PC-9 (cell line): ENCODE data around the gene PTX4. TPM values are rescaled to one million over a fixed set of nuclear protein-coding genes. Genes with fewer than 3 reads are reported as not detected.
"Not testable (repeated sequence)": the region's sequence is repeated elsewhere in the genome, so short reads cannot be mapped to it uniquely, and the experiment has no call there.

Source experiments
- BruUV-seq: library from RNA; stranded (reverse); fragments of 400-500 nt; replicated peaks from 2 replicates; lab custom pipeline; 2021; lab: Mats Ljungman, UMichigan
- CTCF ChIA-PET: fragments of 300-600 bp; sonication (Branson Sonifier 250); formaldehyde crosslinking; loops from one replicate; lab custom pipeline; 2022; ENCODE audit warnings: antibody characterized with exemption; lab: Charles Lee
- POLR2A ChIA-PET: fragments of 300-600 bp; sonication (Branson Sonifier 250); formaldehyde crosslinking; loops from one replicate; lab custom pipeline; 2022; ENCODE audit warnings: antibody characterized with exemption; ENCODE audit not compliant: unreplicated experiment; lab: Charles Lee
- DNase-seq, 2 experiments: peaks; one replicate each; pipeline versions ENCODE4 v3.0.0 to v3.0.0-alpha.2; 2015 to 2022; ENCODE audit warnings: mixed read lengths in 1 of 2
- H2AFZ ChIP-seq: fragments of 200-600 bp; sonication (generic); 2 replicates; pipeline ENCODE4 v1.8.1; 2017; ENCODE audit warnings: antibody characterized with exemption
- H3F3A ChIP-seq: fragments of 200-600 bp; sonication (generic); 2 replicates; pipeline ENCODE4 v1.8.1; 2017; ENCODE audit warnings: antibody characterized with exemption, mild to moderate bottlenecking, low read depth; ENCODE audit not compliant: insufficient read depth
- H3K27ac ChIP-seq: fragments of 200-600 bp; sonication (generic); 2 replicates; pipeline ENCODE4 v1.6.1; 2016; ENCODE audit warnings: mixed run types
- H3K27me3 ChIP-seq: fragments of 200-600 bp; sonication (generic); 2 replicates; pipeline ENCODE4 v1.6.1; 2016; ENCODE audit warnings: low read depth, mixed run types; ENCODE audit not compliant: insufficient read depth
- H3K36me3 ChIP-seq: fragments of 200-600 bp; sonication (generic); 2 replicates; pipeline ENCODE4 v1.6.1; 2016; ENCODE audit warnings: low read depth, mixed run types
- H3K4me1 ChIP-seq: fragments of 200-600 bp; sonication (generic); replicated peaks from 2 replicates; pipeline ENCODE4 v1.6.1; 2016; ENCODE audit warnings: mixed run types; ENCODE audit not compliant: insufficient read depth
- H3K4me2 ChIP-seq: fragments of 200-600 bp; sonication (generic); 2 replicates; pipeline ENCODE4 v1.6.1; 2017; ENCODE audit warnings: mixed run types
- H3K4me3 ChIP-seq: fragments of 200-600 bp; sonication (generic); 2 replicates; pipeline ENCODE4 v1.6.1; 2016; ENCODE audit warnings: mixed run types
- H3K79me2 ChIP-seq: fragments of 200-600 bp; sonication (generic); 2 replicates; pipeline ENCODE4 v1.6.1; 2017; ENCODE audit warnings: low read depth, mixed run types
- H3K9me2 ChIP-seq: fragments of 200-600 bp; sonication (generic); 2 replicates; pipeline ENCODE4 v1.8.1; 2017; ENCODE audit warnings: mild to moderate bottlenecking; ENCODE audit not compliant: insufficient read depth
- H3K9me3 ChIP-seq: fragments of 200-600 bp; sonication (generic); 2 replicates; pipeline ENCODE4 v1.8.1; 2016; ENCODE audit warnings: low read depth; ENCODE audit not compliant: insufficient read depth
- H4K20me1 ChIP-seq: fragments of 200-600 bp; sonication (generic); 2 replicates; pipeline ENCODE4 v1.8.1; 2017; ENCODE audit not compliant: insufficient read depth
- CTCF ChIP-seq: fragments of 200-600 bp; sonication (generic); conservative IDR thresholded peaks from 2 replicates; pipeline ENCODE4 v1.6.1; 2017; ENCODE audit warnings: mixed run types, antibody characterized with exemption, mild to moderate bottlenecking, moderate library complexity
- EZH2 ChIP-seq: fragments of 200-600 bp; sonication (generic); IDR thresholded peaks from 2 replicates; pipeline ENCODE4 v1.8.0; 2017; ENCODE audit warnings: antibody characterized with exemption, low read depth
- intact Hi-C: fragments of 100-400 bp; cut with micrococcal nuclease; formaldehyde crosslinking; loops from one replicate; pipeline ENCODE4 v1.10.0; 2022; ENCODE audit not compliant: unreplicated experiment
- total RNA-seq: library from RNA; stranded (reverse); gene quantifications from 2 replicates; pipeline ENCODE4 v1.2.3, GENCODE V29; 2021

Gene PTX4
- total RNA-seq, 1 experiment from 2014 or later = 0.39 TPM

DNA sequence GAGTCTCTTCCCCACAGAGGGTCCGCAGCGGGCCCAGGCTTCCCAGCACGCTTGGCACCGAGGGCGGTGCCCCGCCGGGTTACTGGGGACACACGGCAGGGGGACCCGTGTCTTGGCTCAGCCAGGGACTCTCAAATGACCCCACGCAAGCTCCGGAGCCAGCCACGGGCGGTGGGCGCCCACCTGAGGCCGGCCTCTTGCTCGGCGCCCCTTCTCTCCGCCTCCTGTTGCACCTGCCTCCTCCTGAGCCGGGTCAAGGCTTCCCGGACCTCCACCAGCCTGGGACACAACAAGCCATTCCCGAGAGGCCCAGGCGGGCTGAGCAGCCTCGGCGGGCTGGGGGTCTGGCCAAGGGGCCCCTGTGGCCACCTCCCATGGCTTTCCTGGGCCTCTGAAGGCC, 46.0 kb downstream of the PTX4 start:
- Histone ChIP-seq H3K27me3 (no peaks in the 10 kb centered on the region), H2AFZ (no peak overlapping the region), H3K9me3 (no peaks in the 10 kb centered on the region), H3K79me2 (no peaks in the 10 kb centered on the region), H3F3A (no peaks in the 10 kb centered on the region), H4K20me1 (no peaks in the 10 kb centered on the region), H3K4me1 (no peaks in the 10 kb centered on the region), H3K36me3 (no peaks in the 10 kb centered on the region), H3K4me2 (no peak overlapping the region), H3K4me3 (no peak overlapping the region), H3K27ac (no peak overlapping the region), H3K9me2 (no peaks in the 10 kb centered on the region)
- TF ChIP-seq CTCF (no peak), EZH2 (no peak)
- ChIA-PET CTCF (no interaction called here), POLR2A (no interaction called here)
- BruUV-seq = no TSS peak
- intact Hi-C loops = no loop called here
- DNase-seq = no peak

DNA sequence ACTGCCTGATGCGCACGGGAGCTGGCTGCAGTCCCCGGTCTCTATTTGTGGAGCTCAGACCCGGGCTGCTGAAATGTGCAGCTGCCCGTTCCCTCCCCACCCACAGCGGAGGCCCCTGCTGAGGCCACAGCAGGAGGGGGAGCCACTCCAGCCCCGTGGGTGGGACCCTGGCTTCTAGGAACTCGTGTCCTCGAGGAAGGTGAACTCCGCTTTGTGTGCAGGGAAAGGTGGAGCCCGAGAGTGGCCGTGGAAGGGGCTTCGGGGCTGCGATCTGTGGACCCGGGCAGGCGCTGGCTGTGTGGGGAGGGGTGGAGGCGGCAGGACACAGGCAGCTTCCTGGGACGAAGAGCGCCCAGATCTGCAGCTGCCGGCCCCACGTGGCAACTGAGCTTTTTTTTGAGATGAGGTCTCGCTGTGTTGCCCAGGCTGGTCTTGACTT, 47.3 kb downstream of the PTX4 start:
- intact Hi-C loops = no loop called here
- ChIA-PET POLR2A (no interaction called here), CTCF (interaction anchor here (0.5 kb wide), 1 partner anchor 382 kb away, joined by 6 read pairs; no protein-coding TSS in a partner anchor)
- no peak overlapping the region for H3K4me3 ChIP-seq
- DNase-seq = no peak
- H3K9me2 ChIP-seq = no peaks in the 10 kb centered on the region
- no peak overlapping the region for H3K27ac ChIP-seq
- H2AFZ ChIP-seq = no peak overlapping the region
- no peak overlapping the region for H3K4me2 ChIP-seq
- no peaks in the 10 kb centered on the region for H3F3A ChIP-seq
- H4K20me1 ChIP-seq = no peaks in the 10 kb centered on the region
- H3K27me3 ChIP-seq = no peaks in the 10 kb centered on the region
- TF ChIP-seq EZH2 (no peak), CTCF (no peak)
- H3K36me3 ChIP-seq = no peaks in the 10 kb centered on the region
- no peaks in the 10 kb centered on the region for H3K4me1 ChIP-seq
- no peaks in the 10 kb centered on the region for H3K79me2 ChIP-seq
- no peaks in the 10 kb centered on the region for H3K9me3 ChIP-seq
- no TSS peak for BruUV-seq

GRCh38 chr16:1439699-1440074, 49.1 kb downstream of the PTX4 start:
- DNase-seq, H3K4me1 ChIP-seq, H4K20me1 ChIP-seq, H3K79me2 ChIP-seq, H3K36me3 ChIP-seq, H3K27ac ChIP-seq, BruUV-seq, H3K4me3 ChIP-seq, H3K9me2 ChIP-seq, H3K9me3 ChIP-seq, H3K4me2 ChIP-seq, POLR2A ChIA-PET, H3F3A ChIP-seq, intact Hi-C loops, H3K27me3 ChIP-seq, H2AFZ ChIP-seq: not testable (repeated sequence)
- CTCF ChIA-PET = interaction anchor here (0.7 kb wide), 1 partner anchor 1089 kb away, joined by 12 read pairs; no protein-coding TSS in a partner anchor
